ENCODE measurements around the gene ANAPC1.
"Not testable (repeated sequence)": the region's sequence is repeated elsewhere in the genome, so short reads cannot be mapped to it uniquely, and the experiment has no call there.

ANAPC1 gene

GRCh38 chr2:111919794-111920608 is 36.0 kb upstream of the ANAPC1 start:
- TF ChIP-seq CTCF (conservative IDR thresholded peaks at IDR 0.05) = no peak
- H3K27ac ChIP-seq = peak overlapping the region; percentile 96

GRCh38 chr2:111919365-111919764 is 35.4 kb upstream of the ANAPC1 start:
- H3K27ac ChIP-seq = peak overlapping the region; percentile 96
- no peak for TF ChIP-seq CTCF (conservative IDR thresholded peaks at IDR 0.05)

- H3K27ac ChIP-seq = peak overlapping the region; percentile 96
- TF ChIP-seq CTCF (conservative IDR thresholded peaks at IDR 0.05) = no peak
Measured at GRCh38 chr2:111918383-111918806, 34.4 kb upstream of the ANAPC1 start.

GRCh38 chr2:111917106-111917505 is 33.1 kb upstream of the ANAPC1 start:
- TF ChIP-seq CTCF (conservative IDR thresholded peaks at IDR 0.05) = no peak
- H3K27ac ChIP-seq = no peak overlapping the region

- H3K27ac ChIP-seq = no peak overlapping the region
- no peak for TF ChIP-seq CTCF (conservative IDR thresholded peaks at IDR 0.05)
Measured at GRCh38 chr2:111912547-111912946, 28.6 kb upstream of the ANAPC1 start.

GRCh38 chr2:111911295-111911977 is 27.4 kb upstream of the ANAPC1 start:
- H3K27ac ChIP-seq = not testable (repeated sequence)

GRCh38 chr2:111910609-111911277 is 26.8 kb upstream of the ANAPC1 start:
- no peak for TF ChIP-seq CTCF (conservative IDR thresholded peaks at IDR 0.05)
- no peak overlapping the region for H3K27ac ChIP-seq

- not testable (repeated sequence) for H3K27ac ChIP-seq
Measured at GRCh38 chr2:111909997-111910396, 26.0 kb upstream of the ANAPC1 start.

All from VCaP (cell line).